Measurements from ENCODE around the gene MAPK4.

DNA sequence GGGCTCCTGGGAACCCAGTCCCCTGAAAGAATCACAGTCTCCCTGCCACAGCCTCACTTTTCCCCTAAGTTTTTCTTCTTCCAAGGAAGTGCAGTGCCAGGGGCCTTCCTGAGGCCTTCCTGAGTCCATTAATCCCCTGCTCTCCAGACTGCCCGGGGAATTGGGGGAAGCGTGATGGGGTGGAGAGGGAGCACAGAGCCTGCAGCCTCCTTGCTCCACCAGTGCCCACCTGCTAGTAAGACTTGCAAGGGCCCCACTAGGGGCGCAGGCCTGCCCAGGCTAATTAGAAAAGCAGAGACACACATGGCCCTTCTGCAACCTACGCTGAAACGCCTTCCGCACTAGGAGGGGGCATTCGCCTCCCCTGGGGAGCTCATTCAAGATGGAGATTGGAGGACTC lies 149.3 kb downstream of the MAPK4 start:
- TF ChIP-seq, protein P1, sequence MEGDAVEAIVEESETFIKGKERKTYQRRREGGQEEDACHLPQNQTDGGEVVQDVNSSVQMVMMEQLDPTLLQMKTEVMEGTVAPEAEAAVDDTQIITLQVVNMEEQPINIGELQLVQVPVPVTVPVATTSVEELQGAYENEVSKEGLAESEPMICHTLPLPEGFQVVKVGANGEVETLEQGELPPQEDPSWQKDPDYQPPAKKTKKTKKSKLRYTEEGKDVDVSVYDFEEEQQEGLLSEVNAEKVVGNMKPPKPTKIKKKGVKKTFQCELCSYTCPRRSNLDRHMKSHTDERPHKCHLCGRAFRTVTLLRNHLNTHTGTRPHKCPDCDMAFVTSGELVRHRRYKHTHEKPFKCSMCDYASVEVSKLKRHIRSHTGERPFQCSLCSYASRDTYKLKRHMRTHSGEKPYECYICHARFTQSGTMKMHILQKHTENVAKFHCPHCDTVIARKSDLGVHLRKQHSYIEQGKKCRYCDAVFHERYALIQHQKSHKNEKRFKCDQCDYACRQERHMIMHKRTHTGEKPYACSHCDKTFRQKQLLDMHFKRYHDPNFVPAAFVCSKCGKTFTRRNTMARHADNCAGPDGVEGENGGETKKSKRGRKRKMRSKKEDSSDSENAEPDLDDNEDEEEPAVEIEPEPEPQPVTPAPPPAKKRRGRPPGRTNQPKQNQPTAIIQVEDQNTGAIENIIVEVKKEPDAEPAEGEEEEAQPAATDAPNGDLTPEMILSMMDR (IDR thresholded peaks at IDR 0.05) = no peak
- TF ChIP-seq ZFX (IDR thresholded peaks at IDR 0.05; ENCODE audit: borderline replicate concordance) = no peak

All from 22Rv1 (cell line).